GM21515 (cell line): ENCODE data around the gene GAL.

Experiments used
- ATAC-seq: cut with Tn5 transposase; IDR thresholded peaks from one replicate; pipeline ENCODE4 v1.9.1; 2021; ENCODE audit not compliant: unreplicated experiment

The GAL gene

DNA sequence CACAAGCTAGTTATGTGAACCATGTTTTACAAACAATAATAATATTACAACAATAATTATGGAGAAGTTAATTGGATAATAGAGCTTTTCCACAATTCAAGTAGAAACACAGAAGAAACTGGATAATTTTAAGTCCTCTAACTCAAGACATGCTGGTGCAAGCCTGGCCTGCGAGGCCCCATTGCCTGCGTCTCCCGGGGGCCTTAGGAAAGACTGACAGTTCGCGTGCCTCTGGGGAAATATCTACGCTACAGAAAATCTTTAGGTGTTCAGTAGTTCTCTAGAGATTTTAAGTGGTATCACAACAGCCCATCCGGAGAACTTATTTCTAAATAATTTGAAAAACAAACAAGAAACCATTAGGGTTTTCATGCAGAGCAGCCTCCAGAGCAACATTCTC lies 23.2 kb downstream of the GAL start:
- no peak for ATAC-seq

- ATAC-seq, result no peak
Measured at GRCh38 chr11:68709062-68709461, 24.7 kb downstream of the GAL start.

- ATAC-seq, result no peak
Measured at GRCh38 chr11:68710409-68710808, 26.1 kb downstream of the GAL start.

DNA sequence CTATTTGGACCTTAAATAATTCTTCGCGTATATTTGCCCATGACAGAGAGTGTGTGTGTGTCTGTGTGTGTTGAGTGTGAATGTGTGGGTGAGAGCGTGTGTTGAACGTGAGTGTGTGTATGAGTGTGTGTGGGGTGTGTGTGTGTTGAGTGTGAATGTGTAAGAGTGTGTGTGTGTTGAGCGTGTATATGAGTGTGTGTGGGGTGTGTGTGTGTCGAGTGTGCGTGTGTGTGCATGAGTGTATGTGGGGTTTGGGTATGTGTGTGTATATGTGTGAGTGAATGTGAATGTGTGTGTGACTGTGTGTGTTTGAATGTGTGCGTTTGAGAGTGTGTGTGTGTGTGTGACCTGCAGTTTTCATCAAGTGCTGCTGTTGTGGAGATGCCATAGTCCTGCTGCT lies 26.8 kb downstream of the GAL start:
- ATAC-seq, result no peak

- no peak for ATAC-seq
Measured at GRCh38 chr11:68714060-68714856, 29.9 kb downstream of the GAL start.

DNA sequence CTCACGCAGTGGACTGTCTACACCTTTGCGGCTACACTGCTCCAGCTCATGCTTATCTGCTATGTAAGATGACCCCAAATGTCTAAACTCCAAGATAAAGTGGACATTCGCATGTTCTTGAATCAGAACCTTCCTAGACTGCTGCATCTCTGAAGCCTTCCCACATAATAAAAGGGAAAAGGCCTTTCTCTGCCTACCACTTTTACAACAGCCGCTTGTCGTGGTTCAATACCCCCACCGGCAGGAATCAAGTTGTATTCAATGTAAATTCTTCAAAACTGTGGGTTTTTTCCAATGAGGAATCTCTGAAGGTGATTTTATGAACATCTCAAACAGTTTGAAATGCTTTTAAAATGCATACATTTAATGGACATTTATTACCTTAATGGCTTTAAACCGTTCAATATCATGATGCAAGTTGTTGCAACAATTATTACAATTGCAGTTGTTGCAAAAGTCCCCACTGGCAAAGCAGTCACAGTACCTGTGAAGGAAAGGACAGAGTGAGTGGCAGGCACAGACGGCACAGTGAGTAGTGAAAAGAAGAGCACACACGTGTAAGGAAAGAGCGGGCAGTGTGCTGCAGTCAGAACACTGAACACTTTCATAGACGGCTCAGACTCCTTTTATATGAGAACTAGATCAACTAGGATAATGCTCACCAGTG lies 31.2 kb downstream of the GAL start:
- ATAC-seq, result no peak

- no peak for ATAC-seq
Measured at GRCh38 chr11:68721075-68721474, 36.7 kb downstream of the GAL start.

GRCh38 chr11:68722143-68722542 lies 37.8 kb downstream of the GAL start:
- ATAC-seq, result no peak

DNA sequence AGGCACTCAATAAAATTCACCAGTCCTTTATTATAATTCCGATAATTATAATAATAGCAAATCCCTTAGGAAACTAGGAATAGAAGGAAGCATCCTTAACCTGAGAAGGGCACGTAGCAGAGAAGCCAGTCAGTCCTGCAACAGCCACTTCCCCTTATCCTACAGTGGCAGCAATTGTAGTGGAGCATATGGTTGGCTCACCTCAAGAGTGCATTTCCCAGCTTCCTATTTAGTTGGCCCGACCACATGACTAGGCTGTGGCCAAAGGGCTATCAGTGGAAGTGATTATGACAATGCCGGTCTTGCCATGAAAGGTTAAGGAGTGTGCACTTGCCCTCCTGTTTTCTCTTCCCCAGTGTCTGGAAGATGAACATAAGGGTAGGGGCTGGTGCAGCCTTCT lies 39.9 kb downstream of the GAL start:
- ATAC-seq, result no peak

DNA sequence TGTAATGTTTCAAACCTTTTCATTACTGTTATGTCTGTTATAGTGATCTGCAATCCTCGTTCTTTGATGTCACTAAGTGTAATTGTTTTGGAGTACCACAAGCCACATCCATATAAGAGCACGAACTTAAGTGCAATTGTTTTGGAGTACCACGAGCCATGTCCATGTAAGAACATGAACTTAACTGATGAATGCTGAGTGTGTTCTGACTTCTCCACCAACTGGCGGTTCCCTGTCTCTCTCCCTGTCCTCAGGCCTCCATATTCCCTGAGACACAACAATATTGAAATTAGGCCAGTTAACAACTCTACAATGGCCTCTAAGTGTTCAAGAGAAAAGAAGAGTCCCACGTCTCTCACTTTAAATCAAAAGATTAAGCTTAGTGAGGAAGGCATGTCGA lies 43.4 kb downstream of the GAL start:
- ATAC-seq, result no peak

DNA sequence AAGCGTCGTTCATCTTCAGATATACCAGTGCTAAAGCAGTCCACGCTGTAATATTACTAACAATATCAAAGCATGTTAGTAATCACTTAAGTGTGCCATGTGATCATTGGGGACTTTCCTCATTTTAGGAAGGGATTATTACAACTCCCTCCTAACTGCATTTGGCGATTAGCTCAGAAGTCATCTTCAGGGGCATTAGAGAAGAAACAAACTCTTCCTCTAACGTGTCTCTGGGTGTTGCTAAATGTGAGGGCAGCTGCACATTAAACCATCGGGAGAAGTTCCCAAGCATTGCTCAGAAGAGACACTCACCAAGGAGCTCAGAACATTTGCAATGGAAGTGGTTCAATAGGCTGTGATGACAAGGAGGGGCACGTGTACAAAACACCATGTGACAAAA lies 49.8 kb downstream of the GAL start:
- ATAC-seq, result no peak

GRCh38 chr11:68735125-68735524 lies 50.8 kb downstream of the GAL start:
- no peak for ATAC-seq

GRCh38 chr11:68735646-68736045 lies 51.3 kb downstream of the GAL start:
- ATAC-seq, result no peak
